Suprapubic skin (tissue), 3 donors: ENCODE data around the gene CD248.

Experiments used
- EP300 ChIP-seq: sonication (generic); formaldehyde crosslinking; IDR thresholded peaks from one replicate; pipeline ENCODE4 v1.6.1; 2017; ENCODE audit warnings: antibody characterized with exemption
- POLR2A ChIP-seq, 2 donors: fragments of 450-650 bp; IDR thresholded peaks; one replicate each; pipeline ENCODE4 v1.6.1; 2017; ENCODE audit warnings: antibody characterized with exemption in 2 of 2, mild to moderate bottlenecking in 2 of 2, moderate library complexity in 2 of 2
- TF ChIP-seq, protein P1 (sequence below), 2 donors: fragments of 200-600 bp in 1 of 2; fragments of 450-650 bp in 1 of 2; sonication (generic) in 1 of 2; IDR thresholded peaks; one replicate each; pipeline ENCODE4 v1.5.1; 2016 to 2019; ENCODE audit warnings: antibody characterized with exemption in 2 of 2, mild to moderate bottlenecking in 1 of 2, moderate library complexity in 1 of 2

DNA sequence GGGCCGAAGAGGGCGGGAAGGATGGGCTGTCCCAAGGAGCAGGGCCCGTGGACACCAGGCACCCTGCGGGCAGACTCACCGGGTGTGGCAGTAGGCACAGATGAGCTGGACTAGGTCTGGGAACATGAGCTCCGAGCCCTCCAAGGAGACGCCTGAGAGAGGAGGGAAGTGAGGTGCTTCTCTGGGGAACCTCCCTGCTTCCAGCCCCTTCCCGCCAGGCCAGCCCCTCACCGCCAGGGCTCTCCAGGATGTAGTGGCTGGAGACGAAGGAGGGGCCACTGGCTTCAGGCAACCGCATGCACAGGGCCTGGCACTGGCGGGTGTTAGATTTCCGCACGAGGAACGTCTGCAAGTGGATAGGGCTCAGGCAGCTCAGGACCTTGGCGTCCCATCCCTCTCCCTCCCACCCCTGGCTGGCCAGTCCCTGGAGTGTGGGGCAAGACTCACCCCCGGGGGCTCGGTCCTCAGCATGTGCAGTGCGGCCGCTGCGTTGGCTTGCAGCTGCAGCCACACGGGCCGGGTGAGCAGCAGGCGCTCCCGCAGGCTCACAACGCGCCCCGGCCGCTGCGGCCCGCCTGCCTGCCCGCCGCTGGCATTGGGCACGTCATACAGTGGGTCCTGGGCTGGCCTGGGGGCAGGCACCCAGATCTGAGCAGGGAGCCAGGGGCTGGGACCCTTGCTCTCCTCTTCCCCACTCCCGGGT, 18.8 kb upstream of the CD248 start:
- TF ChIP-seq, protein P1, sequence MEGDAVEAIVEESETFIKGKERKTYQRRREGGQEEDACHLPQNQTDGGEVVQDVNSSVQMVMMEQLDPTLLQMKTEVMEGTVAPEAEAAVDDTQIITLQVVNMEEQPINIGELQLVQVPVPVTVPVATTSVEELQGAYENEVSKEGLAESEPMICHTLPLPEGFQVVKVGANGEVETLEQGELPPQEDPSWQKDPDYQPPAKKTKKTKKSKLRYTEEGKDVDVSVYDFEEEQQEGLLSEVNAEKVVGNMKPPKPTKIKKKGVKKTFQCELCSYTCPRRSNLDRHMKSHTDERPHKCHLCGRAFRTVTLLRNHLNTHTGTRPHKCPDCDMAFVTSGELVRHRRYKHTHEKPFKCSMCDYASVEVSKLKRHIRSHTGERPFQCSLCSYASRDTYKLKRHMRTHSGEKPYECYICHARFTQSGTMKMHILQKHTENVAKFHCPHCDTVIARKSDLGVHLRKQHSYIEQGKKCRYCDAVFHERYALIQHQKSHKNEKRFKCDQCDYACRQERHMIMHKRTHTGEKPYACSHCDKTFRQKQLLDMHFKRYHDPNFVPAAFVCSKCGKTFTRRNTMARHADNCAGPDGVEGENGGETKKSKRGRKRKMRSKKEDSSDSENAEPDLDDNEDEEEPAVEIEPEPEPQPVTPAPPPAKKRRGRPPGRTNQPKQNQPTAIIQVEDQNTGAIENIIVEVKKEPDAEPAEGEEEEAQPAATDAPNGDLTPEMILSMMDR (IDR thresholded peaks at IDR 0.05) = no peak
- no peak for TF ChIP-seq POLR2A (IDR thresholded peaks at IDR 0.05)
- TF ChIP-seq EP300 = no peak
